ENCODE results near the gene ITGA7. TPM values are rescaled to one million over a fixed set of nuclear protein-coding genes. Genes with fewer than 3 reads are reported as not detected.

The ITGA7 gene
- total RNA-seq, 1 experiment from 2014 or later, result 14.7 TPM

- no peaks in the 10 kb centered on the region for H3K9me3 ChIP-seq (ENCODE audit: low read depth, low read length, poor library complexity, severe bottlenecking)
- peaks cover 37% of the 10 kb centered on the region for H3K36me3 ChIP-seq (ENCODE audit: insufficient read depth, low read length, poor library complexity, severe bottlenecking)
- H3K27ac ChIP-seq (ENCODE audit: low read depth, low read length, poor library complexity, severe bottlenecking), result no peak overlapping the region
- no TSS peak for BruUV-seq (replicated peaks)
- H3K4me1 ChIP-seq (ENCODE audit: insufficient read depth, low read length, poor library complexity, severe bottlenecking), result peaks cover 16% of the 10 kb centered on the region
- CTCF ChIA-PET, result no interaction called here
- POLR2A ChIA-PET (ENCODE audit: low non-redundant PET), result no interaction called here
- H3K27me3 ChIP-seq (replicated peaks; ENCODE audit: insufficient read depth, low read depth, low read length, poor library complexity), result no peaks in the 10 kb centered on the region
- intact Hi-C loops (cut with micrococcal nuclease; ENCODE audit: unreplicated experiment), result no loop called here
- DNase-seq (ENCODE audit: low spot score), result no peak
- no peak overlapping the region for H3K4me3 ChIP-seq (ENCODE audit: low read depth, low read length, poor library complexity, severe bottlenecking)
- TF ChIP-seq CTCF (conservative IDR thresholded peaks at IDR 0.05; ENCODE audit: low read depth, low read length) (no peak), EZH2 (IDR thresholded peaks at IDR 0.05; ENCODE audit: borderline replicate concordance, low read depth, low read length, poor library complexity, severe bottlenecking) (no peak)
Observed at GRCh38 chr12:55725556-55725955, 17.9 kb upstream of the ITGA7 start.

GRCh38 chr12:55724940-55725309 is 17.2 kb upstream of the ITGA7 start:
- CTCF ChIA-PET, result interaction anchor here (0.9 kb wide), 1 partner anchor 12 kb away, joined by 6 read pairs; no protein-coding TSS in a partner anchor
- no peaks in the 10 kb centered on the region for H3K9me3 ChIP-seq (ENCODE audit: low read depth, low read length, poor library complexity, severe bottlenecking)
- intact Hi-C loops (cut with micrococcal nuclease; ENCODE audit: unreplicated experiment), result loop anchor here (5.0 kb wide), 1 partner anchor 68 kb away; no protein-coding TSS in a partner anchor
- H3K4me1 ChIP-seq (ENCODE audit: insufficient read depth, low read length, poor library complexity, severe bottlenecking), result peaks cover 13% of the 10 kb centered on the region
- no peak for DNase-seq (ENCODE audit: low spot score)
- POLR2A ChIA-PET (ENCODE audit: low non-redundant PET), result no interaction called here
- H3K27ac ChIP-seq (ENCODE audit: low read depth, low read length, poor library complexity, severe bottlenecking), result no peak overlapping the region
- no peaks in the 10 kb centered on the region for H3K27me3 ChIP-seq (replicated peaks; ENCODE audit: insufficient read depth, low read depth, low read length, poor library complexity)
- H3K4me3 ChIP-seq (ENCODE audit: low read depth, low read length, poor library complexity, severe bottlenecking), result no peak overlapping the region
- TF ChIP-seq CTCF (conservative IDR thresholded peaks at IDR 0.05; ENCODE audit: low read depth, low read length), result no peak
- TF ChIP-seq EZH2 (IDR thresholded peaks at IDR 0.05; ENCODE audit: borderline replicate concordance, low read depth, low read length, poor library complexity, severe bottlenecking), result no peak
- peaks cover 37% of the 10 kb centered on the region for H3K36me3 ChIP-seq (ENCODE audit: insufficient read depth, low read length, poor library complexity, severe bottlenecking)
- no TSS peak for BruUV-seq (replicated peaks)

- Histone ChIP-seq H3K27me3 (replicated peaks; ENCODE audit: insufficient read depth, low read depth, low read length, poor library complexity) (no peaks in the 10 kb centered on the region), H3K4me1 (ENCODE audit: insufficient read depth, low read length, poor library complexity, severe bottlenecking) (peaks cover 14% of the 10 kb centered on the region), H3K4me3 (ENCODE audit: low read depth, low read length, poor library complexity, severe bottlenecking) (no peak overlapping the region), H3K36me3 (ENCODE audit: insufficient read depth, low read length, poor library complexity, severe bottlenecking) (peaks cover 37% of the 10 kb centered on the region), H3K27ac (ENCODE audit: low read depth, low read length, poor library complexity, severe bottlenecking) (no peak overlapping the region), H3K9me3 (ENCODE audit: low read depth, low read length, poor library complexity, severe bottlenecking) (no peaks in the 10 kb centered on the region)
- ChIA-PET CTCF (interaction anchor here (0.9 kb wide), 1 partner anchor 13 kb away, joined by 6 read pairs; no protein-coding TSS in a partner anchor), POLR2A (ENCODE audit: low non-redundant PET) (no interaction called here)
- TF ChIP-seq CTCF (conservative IDR thresholded peaks at IDR 0.05; ENCODE audit: low read depth, low read length) (peak; percentile 75), EZH2 (IDR thresholded peaks at IDR 0.05; ENCODE audit: borderline replicate concordance, low read depth, low read length, poor library complexity, severe bottlenecking) (no peak)
- intact Hi-C loops (cut with micrococcal nuclease; ENCODE audit: unreplicated experiment), result loop anchor here (5.0 kb wide), 1 partner anchor 67 kb away; no protein-coding TSS in a partner anchor
- DNase-seq (ENCODE audit: low spot score), result peak; percentile 79
- BruUV-seq (replicated peaks), result no TSS peak
Observed at GRCh38 chr12:55724226-55724939, 16.7 kb upstream of the ITGA7 start.
